NCI-H345 treated with DMSO at 0.1 percent for 48 hours (cell line): Measurements from ENCODE around the gene CROCC.
A peak's percentile ranks its signal among the peaks of the same experiment; 100 is the strongest.
"Not testable (repeated sequence)": the region's sequence is repeated elsewhere in the genome, so short reads cannot be mapped to it uniquely, and the experiment has no call there.

Source experiments
- DNase-seq: peaks from one replicate; lab custom pipeline; 2025; ENCODE audit not compliant: unreplicated experiment; lab: John Stamatoyannopoulos, UW

The CROCC gene

GRCh38 chr1:16896316-16897055 lies 25.2 kb upstream of the CROCC start:
- not testable (repeated sequence) for DNase-seq

DNA sequence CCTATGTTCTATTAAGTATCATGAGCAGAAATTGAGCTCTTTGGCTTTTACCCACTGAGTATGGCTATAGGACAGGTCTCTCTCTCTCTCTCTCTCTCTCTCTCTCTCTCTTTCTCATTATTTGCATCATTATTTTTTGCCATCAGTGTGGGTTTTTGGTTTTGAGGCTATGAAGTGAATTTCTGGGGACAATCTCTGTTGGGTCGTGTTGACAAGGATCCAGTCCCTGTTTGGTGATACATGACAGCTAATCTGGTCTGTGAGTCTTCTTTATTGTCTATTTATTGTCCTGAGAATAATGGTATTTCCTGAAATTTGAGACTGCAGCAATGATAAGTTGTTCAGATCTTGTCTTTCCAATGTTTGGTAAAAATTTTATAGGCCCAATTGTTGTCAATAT lies 24.1 kb upstream of the CROCC start:
- DNase-seq: not testable (repeated sequence)

DNA sequence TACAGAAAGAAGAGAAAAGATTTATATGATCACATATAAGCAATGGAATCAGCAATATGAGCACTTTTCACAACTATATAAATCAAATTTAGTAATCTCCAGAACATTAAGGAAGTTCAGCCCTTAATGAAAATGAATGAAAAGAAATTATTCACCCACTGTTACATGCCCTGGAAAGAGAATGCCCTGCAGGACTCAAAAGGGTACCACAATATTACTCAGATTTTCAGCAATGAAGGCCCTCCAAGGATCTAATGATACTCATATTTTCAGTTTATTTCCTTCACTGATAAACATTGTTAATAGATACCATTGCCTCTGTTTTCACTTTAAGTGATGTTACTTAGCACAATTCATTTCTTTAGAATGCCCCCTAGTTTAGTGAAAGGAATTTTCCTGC lies 23.4 kb upstream of the CROCC start:
- DNase-seq: not testable (repeated sequence)

DNA sequence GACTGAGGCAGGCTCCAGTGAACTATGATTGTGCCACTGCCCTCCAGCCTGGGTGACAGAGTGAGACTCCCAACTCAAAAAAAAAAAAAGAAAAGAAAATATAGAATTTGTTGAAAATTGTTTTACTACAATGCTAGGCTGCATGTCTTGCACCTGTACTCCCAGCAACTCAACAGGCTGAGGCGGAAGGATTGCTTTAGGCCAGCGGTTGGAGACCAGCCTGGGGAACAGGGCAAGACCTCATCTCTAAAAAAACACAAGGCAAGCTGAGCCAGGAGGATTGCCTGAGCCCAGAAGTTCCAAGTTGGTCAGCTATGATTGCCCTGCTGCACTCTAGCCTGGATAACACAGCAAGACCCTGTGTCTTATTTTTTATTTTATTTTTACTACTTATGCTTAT lies 22.7 kb upstream of the CROCC start:
- DNase-seq: not testable (repeated sequence)

DNA sequence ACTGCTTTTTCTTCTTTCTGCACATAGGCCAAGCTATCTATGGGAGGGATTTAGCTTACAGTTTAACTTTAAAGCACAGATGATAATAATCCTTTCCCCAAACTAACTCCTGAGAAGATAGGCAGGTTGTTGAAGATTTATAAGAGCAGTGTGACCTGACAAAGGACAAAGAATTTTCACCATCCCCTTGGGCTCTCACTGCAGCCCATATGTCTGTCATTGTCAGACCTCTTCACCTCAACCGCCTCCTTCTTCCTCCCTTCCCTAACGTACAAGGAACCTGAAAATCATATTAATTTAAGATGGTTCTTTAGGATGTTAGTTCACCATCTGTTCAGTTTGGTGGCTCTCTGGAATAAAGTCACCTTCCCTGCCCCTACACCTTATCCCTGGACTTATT lies 21.0 kb upstream of the CROCC start:
- DNase-seq: no peak

DNA sequence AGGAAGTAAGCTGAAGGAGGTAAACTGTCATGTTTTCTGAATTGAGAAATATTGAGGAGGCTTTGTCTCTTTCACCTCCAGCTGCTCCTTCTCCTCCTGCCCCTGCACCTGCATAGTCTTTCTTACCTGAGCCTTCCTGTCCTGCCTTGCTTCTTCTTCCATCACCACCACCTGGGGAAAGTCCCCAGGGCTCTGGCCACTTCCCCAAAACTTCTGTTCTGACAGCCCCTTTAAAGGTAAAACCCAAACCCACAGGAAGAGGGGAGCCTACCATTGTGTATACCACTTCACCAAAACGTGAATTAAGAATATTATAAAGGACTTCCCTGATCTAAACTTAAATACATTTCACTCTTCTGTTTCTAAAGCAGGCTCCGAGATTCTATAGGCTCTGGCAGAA lies 20.4 kb upstream of the CROCC start:
- not testable (repeated sequence) for DNase-seq

DNA sequence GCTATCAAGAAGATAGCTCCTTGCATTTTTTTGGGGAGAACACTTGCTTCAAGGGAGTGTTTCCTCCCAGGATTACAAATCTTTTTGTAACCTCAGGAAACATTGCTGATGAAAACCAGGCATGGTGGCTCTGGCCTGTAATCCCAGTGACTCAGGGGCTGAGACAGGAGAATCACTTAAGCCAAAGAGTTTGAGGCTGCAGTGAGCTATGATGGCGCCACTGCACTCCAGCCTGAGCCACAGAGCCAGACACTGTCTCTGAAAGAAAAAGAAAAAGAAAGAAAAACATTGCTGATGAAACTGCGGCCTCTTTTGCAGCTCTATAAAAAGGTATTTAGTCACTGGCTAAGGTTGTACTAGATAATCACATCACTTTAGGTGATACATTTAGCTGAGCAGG lies 18.7 kb upstream of the CROCC start:
- no peak for DNase-seq

DNA sequence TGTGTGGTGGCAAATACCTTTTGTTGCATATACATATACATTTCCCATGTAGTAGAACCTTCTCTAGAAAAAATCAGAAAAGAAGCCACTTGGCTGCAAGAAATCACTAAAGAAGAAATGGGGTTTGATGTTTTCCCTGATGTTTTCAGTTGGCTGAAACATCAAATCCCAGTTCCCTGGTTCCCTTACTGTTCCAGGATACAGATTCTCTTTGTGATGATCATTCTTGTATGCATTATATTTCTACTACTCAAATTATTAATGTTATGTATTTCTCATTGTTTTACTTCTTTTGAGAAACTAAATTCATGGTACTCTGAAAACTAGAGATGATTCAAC lies 18.3 kb upstream of the CROCC start:
- no peak for DNase-seq

DNA sequence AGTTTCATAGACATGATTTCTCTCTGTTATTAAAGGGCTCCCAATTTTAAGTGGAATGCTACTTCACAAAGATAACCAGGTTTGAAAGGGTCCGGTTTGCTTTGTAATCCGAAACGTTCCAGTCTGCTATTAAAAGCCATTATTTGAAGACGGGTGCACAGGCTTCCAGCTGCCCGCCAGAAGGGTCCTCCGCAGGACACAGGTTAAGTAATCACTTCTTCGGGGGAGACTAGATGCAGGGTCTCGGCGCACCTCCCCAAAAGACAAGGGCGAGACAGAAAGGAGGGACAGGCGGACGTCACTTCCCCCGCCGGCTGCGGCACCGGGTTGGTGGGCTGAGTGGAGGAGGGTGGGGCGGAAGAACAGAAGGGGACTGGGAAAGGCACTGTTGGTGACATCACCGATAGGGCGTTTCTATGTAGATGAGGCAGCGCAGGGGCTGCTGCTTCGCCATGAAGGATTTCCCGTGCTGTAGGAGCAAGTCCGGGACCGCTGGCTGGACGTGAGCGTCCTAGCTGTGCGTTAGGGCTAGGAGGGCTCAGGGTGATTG lies 17.1 kb upstream of the CROCC start:
- DNase-seq: peak; percentile 99

GRCh38 chr1:16905110-16905867 lies 16.4 kb upstream of the CROCC start:
- peak; percentile 96 for DNase-seq

DNA sequence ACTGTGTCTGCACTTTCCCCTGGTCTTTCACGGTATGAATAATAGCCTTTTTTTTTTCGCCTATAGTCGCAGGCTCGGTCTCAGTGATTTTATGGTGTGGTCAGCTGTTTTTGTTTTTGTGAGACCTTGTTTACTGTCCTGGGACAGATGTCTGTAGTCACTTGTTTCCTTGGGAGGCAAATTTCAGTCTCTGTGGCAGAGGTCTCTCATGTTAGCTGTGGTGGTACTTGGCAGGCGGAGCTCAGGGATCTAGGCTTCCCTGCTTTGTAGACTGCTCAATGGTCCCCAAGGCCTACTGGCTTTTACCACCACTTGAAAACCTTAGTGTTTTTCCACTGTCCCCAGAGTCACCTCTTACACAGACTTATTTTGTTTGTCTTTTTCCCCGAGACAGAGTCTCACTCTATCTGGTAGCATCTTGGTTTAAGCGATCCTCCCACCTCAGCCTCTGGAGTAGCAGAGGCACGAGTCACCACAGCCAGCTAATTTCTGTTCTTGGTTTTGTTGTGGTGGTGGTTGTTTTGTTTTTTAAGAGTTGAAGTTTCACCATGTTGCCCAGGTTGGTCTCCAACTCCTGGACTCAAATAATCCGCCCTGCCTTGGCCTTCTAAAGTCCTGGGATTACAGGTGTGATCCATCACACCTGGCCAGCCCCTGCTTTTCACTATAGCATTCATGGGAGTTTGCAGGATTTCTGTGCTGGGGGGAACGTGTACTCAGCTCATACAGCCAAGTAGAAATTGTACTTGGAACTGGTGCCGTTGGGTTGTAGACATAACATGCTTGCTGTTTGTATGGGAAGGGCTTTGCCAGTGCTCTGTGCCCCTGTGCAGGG lies 15.6 kb upstream of the CROCC start:
- no peak for DNase-seq

GRCh38 chr1:16906873-16907272 lies 14.9 kb upstream of the CROCC start:
- DNase-seq: no peak

GRCh38 chr1:16907870-16908758 lies 13.6 kb upstream of the CROCC start:
- DNase-seq: no peak

DNA sequence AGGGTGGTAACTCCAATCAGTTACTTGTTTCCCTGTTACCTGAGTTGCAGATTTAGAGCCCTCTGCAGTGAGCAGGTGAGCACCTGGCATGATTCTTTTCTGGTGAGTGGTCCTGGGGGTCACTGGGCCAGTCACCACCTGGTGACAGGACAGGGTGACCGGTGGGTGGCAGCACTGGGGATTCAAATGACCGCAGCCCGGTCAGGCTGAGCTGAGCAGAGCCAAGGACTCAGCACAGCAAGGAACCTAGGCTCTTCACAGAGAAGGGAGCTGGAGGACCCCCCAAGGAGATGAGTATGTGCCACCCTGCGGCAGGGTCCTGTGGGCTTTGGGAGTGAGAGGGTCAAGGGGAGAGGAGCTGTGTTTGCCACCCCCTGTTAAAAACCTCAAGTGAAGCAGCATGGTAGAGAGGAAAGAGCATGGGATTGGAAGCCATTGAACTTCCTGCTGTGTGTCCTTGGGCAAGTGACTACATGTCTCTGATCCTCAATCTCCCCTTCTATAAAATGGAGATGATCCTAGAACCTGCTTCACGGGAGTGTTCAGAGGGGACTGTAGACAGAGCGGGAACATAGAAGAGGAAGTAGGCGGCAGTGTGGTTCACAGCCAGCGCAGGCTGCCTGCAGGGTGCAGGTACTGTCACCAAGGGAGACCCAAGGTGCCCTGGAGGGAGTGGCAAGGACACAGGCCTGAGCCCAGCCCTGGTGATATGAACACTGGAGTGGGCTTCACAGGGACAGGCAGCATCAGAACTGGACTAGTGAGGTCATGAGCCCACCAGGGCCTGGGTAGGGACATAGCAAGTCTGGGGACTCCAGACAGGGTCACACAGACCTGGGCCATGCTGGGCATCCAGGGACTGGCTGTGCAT lies 9.6 kb upstream of the CROCC start:
- not testable (repeated sequence) for DNase-seq

GRCh38 chr1:16912742-16913141 lies 9.0 kb upstream of the CROCC start:
- DNase-seq: not testable (repeated sequence)

- DNase-seq: no peak
Measured at GRCh38 chr1:16913181-16913832, 8.4 kb upstream of the CROCC start.

- DNase-seq: peak; percentile 94
Measured at GRCh38 chr1:16913833-16914662, 7.7 kb upstream of the CROCC start.
